ENCODE measurements around the gene CDC23. TPM values are rescaled to one million over a fixed set of nuclear protein-coding genes. Genes with fewer than 3 reads are reported as not detected.

The CDC23 gene
- total and polyA plus RNA-seq, 2 donors (not counting 1 experiment from before 2014, with no cell fraction given), result 11.8 to 35.4 TPM

GRCh38 chr5:138224712-138225111 lies 11.6 kb upstream of the CDC23 start:
- CTCF ChIA-PET, result interaction anchor here (0.7 kb wide), 2 partner anchors 18 to 225 kb away, joined by 3 read pairs; no protein-coding TSS in a partner anchor
- H3K4me3 ChIP-seq (ENCODE audit: control extremely low read depth in 1 of 5, extremely low read depth in 1 of 5, insufficient read depth in 1 of 5, low read depth in 2 of 5, low read length in 4 of 5), result no peak overlapping the region
- ATAC-seq (ENCODE audit: low read depth) (no peak), DNase-seq (no peak)
- no peak overlapping the region for H3K4me3 Mint-ChIP-seq
- H3K9me3 ChIP-seq (ENCODE audit: control extremely low read depth in 1 of 3, control insufficient read depth in 2 of 3, insufficient read depth in 1 of 3, low read length in 2 of 3), result peaks cover 1 to 12% (median 6%) of the 10 kb centered on the region in 3 donors
- H3K4me2 ChIP-seq (replicated peaks; ENCODE audit: low read depth, low read length, poor library complexity, severe bottlenecking), result no peak overlapping the region
- H3K27me3 Mint-ChIP-seq, result peaks cover 40% of the 10 kb centered on the region
- WGBS (ENCODE audit: insufficient coverage), result 100% methylated on average over 2 of the region's 6 CpGs
- H3K36me3 ChIP-seq (replicated peaks in 1 of 2; ENCODE audit: control extremely low read depth in 1 of 2, control insufficient read depth in 1 of 2, extremely low read depth in 1 of 2, insufficient read depth in 2 of 2, low read length in 1 of 2), result no peaks in the 10 kb centered on the region
- H3K4me1 Mint-ChIP-seq, result peaks cover 4% of the 10 kb centered on the region
- H3K27ac Mint-ChIP-seq, result no peak overlapping the region
- no peak overlapping the region for H3K9ac ChIP-seq (ENCODE audit: low read length)
- H3K4me1 ChIP-seq (ENCODE audit: control insufficient read depth in 2 of 2, insufficient read depth in 2 of 2, low read length in 2 of 2), result peaks cover 0 to 4% of the 10 kb centered on the region in 2 donors
- H3K9me3 Mint-ChIP-seq (ENCODE audit: insufficient read depth), result peaks cover 6% of the 10 kb centered on the region
- H2AFZ ChIP-seq (ENCODE audit: insufficient read depth, low read depth, low read length, poor library complexity, severe bottlenecking), result no peak overlapping the region
- no peak for TF ChIP-seq EZH2 (IDR thresholded peaks at IDR 0.05; ENCODE audit: borderline replicate concordance, insufficient read depth, low read depth, low read length, poor library complexity, severe bottlenecking)
- TF ChIP-seq, protein P1, sequence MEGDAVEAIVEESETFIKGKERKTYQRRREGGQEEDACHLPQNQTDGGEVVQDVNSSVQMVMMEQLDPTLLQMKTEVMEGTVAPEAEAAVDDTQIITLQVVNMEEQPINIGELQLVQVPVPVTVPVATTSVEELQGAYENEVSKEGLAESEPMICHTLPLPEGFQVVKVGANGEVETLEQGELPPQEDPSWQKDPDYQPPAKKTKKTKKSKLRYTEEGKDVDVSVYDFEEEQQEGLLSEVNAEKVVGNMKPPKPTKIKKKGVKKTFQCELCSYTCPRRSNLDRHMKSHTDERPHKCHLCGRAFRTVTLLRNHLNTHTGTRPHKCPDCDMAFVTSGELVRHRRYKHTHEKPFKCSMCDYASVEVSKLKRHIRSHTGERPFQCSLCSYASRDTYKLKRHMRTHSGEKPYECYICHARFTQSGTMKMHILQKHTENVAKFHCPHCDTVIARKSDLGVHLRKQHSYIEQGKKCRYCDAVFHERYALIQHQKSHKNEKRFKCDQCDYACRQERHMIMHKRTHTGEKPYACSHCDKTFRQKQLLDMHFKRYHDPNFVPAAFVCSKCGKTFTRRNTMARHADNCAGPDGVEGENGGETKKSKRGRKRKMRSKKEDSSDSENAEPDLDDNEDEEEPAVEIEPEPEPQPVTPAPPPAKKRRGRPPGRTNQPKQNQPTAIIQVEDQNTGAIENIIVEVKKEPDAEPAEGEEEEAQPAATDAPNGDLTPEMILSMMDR (IDR thresholded peaks at IDR 0.05), result no peak
- intact Hi-C loops (cut with micrococcal nuclease), result no loop called here
- no peaks in the 10 kb centered on the region for H4K20me1 ChIP-seq (ENCODE audit: control insufficient read depth, insufficient read depth, low read length, poor library complexity, severe bottlenecking)
- peaks cover 0 to 12% (median 3%) of the 10 kb centered on the region in 4 experiments for H3K27me3 ChIP-seq (replicated peaks in 1 of 4; ENCODE audit: control extremely low read depth in 1 of 4, control insufficient read depth in 3 of 4, insufficient read depth in 4 of 4, low read length in 3 of 4)
- no peak overlapping the region for H3K27ac ChIP-seq (ENCODE audit: low read length in 2 of 2)
- H3K79me2 ChIP-seq (ENCODE audit: control insufficient read depth, insufficient read depth, low read length), result no peaks in the 10 kb centered on the region
- POLR2A ChIA-PET, result no interaction called here

- WGBS (ENCODE audit: insufficient coverage), result 100% methylated on average over 1 of the region's 1 CpG
- Histone ChIP-seq H3K79me2 (ENCODE audit: control insufficient read depth, insufficient read depth, low read length) (no peaks in the 10 kb centered on the region), H3K4me3 (ENCODE audit: control extremely low read depth in 1 of 5, extremely low read depth in 1 of 5, insufficient read depth in 1 of 5, low read depth in 2 of 5, low read length in 4 of 5) (no peak overlapping the region), H3K4me1 (ENCODE audit: control insufficient read depth in 2 of 2, insufficient read depth in 2 of 2, low read length in 2 of 2) (peaks cover 0 to 4% of the 10 kb centered on the region in 2 donors), H3K36me3 (replicated peaks in 1 of 2; ENCODE audit: control extremely low read depth in 1 of 2, control insufficient read depth in 1 of 2, extremely low read depth in 1 of 2, insufficient read depth in 2 of 2, low read length in 1 of 2) (no peaks in the 10 kb centered on the region), H2AFZ (ENCODE audit: insufficient read depth, low read depth, low read length, poor library complexity, severe bottlenecking) (no peak overlapping the region), H3K9ac (ENCODE audit: low read length) (no peak overlapping the region), H3K4me2 (replicated peaks; ENCODE audit: low read depth, low read length, poor library complexity, severe bottlenecking) (no peak overlapping the region), H3K27ac (ENCODE audit: low read length in 2 of 2) (no peak overlapping the region), H4K20me1 (ENCODE audit: control insufficient read depth, insufficient read depth, low read length, poor library complexity, severe bottlenecking) (no peaks in the 10 kb centered on the region), H3K27me3 (replicated peaks in 1 of 4; ENCODE audit: control extremely low read depth in 1 of 4, control insufficient read depth in 3 of 4, insufficient read depth in 4 of 4, low read length in 3 of 4) (peaks cover 0 to 12% (median 3%) of the 10 kb centered on the region in 4 experiments), H3K9me3 (ENCODE audit: control extremely low read depth in 1 of 3, control insufficient read depth in 2 of 3, insufficient read depth in 1 of 3, low read length in 2 of 3) (peaks cover 1 to 12% (median 6%) of the 10 kb centered on the region in 3 donors)
- ChIA-PET POLR2A (interaction anchor here (0.6 kb wide), 1 partner anchor 310 kb away, joined by 3 read pairs; no protein-coding TSS in a partner anchor), CTCF (interaction anchor here (0.9 to 1.4 kb wide), 2 partner anchors 11 to 187 kb away, joined by 3 to 4 read pairs; partner anchors contain the start of gene CDC23)
- ATAC-seq (ENCODE audit: low read depth) (no peak), DNase-seq (no peak)
- H3K4me1 Mint-ChIP-seq, result peaks cover 4% of the 10 kb centered on the region
- peaks cover 36% of the 10 kb centered on the region for H3K27me3 Mint-ChIP-seq
- no peak overlapping the region for H3K27ac Mint-ChIP-seq
- no peak overlapping the region for H3K4me3 Mint-ChIP-seq
- intact Hi-C loops (cut with micrococcal nuclease), result no loop called here
- TF ChIP-seq EZH2 (IDR thresholded peaks at IDR 0.05; ENCODE audit: borderline replicate concordance, insufficient read depth, low read depth, low read length, poor library complexity, severe bottlenecking), result no peak
- TF ChIP-seq, protein P1 (IDR thresholded peaks at IDR 0.05), result no peak
- H3K9me3 Mint-ChIP-seq (ENCODE audit: insufficient read depth), result peaks cover 6% of the 10 kb centered on the region
Observed at GRCh38 chr5:138223532-138223931, 10.4 kb upstream of the CDC23 start.
